GM21825 (cell line): ENCODE results near the gene AFP.

Experiments used
- ATAC-seq: cut with Tn5 transposase; IDR thresholded peaks from one replicate; pipeline ENCODE4 v1.9.1; 2021; ENCODE audit warnings: mild to moderate bottlenecking, moderate library complexity; ENCODE audit not compliant: unreplicated experiment

Gene AFP

GRCh38 chr4:73456177-73457022, 20.4 kb downstream of the AFP start:
- no peak for ATAC-seq

GRCh38 chr4:73458184-73459047, 22.4 kb downstream of the AFP start:
- ATAC-seq = no peak

- no peak for ATAC-seq
These were observed 23.0 kb downstream of the AFP start for GRCh38 chr4:73459048-73459421.

GRCh38 chr4:73460913-73461522, 25.0 kb downstream of the AFP start:
- ATAC-seq = no peak

- ATAC-seq = no peak
These were observed 32.1 kb downstream of the AFP start for GRCh38 chr4:73468170-73468569.

- no peak for ATAC-seq
These were observed 34.7 kb downstream of the AFP start for GRCh38 chr4:73470728-73471127.

GRCh38 chr4:73477176-73477575, 41.2 kb downstream of the AFP start:
- ATAC-seq = no peak

GRCh38 chr4:73479323-73479722, 43.3 kb downstream of the AFP start:
- ATAC-seq = no peak

- no peak for ATAC-seq
These were observed 45.3 kb downstream of the AFP start, which contains the start of gene AFM for GRCh38 chr4:73481358-73481757. TSS of gene AFM (plus strand) at chr4:73481745. CDS start at chr4:73481776, 31 bp downstream.

- no peak for ATAC-seq
These were observed 49.1 kb downstream of the AFP start for GRCh38 chr4:73485085-73485484.

- ATAC-seq = no peak
These were observed 49.6 kb downstream of the AFP start for GRCh38 chr4:73485596-73485995.

GRCh38 chr4:73486497-73486896, 50.5 kb downstream of the AFP start:
- ATAC-seq = no peak

- no peak for ATAC-seq
These were observed 51.2 kb downstream of the AFP start for GRCh38 chr4:73487233-73487632.

GRCh38 chr4:73499996-73500765, 64.2 kb downstream of the AFP start:
- no peak for ATAC-seq

- no peak for ATAC-seq
These were observed 65.7 kb downstream of the AFP start for GRCh38 chr4:73501664-73502265.

- no peak for ATAC-seq
These were observed 69.5 kb downstream of the AFP start for GRCh38 chr4:73505567-73505966.
